ENCODE measurements around the gene IL22RA2. TPM values are rescaled to one million over a fixed set of nuclear protein-coding genes. Genes with fewer than 3 reads are reported as not detected.
A peak's percentile ranks its signal among the peaks of the same experiment; 100 is the strongest.

Gene IL22RA2
- total and polyA plus RNA-seq, 7 experiments from 2014 or later = not detected

GRCh38 chr6:137157601-137158000 is 15.8 kb downstream of the IL22RA2 start:
- Mint-ChIP-seq H3K9me3 (peaks cover 0 to 29% (median 0%) of the 10 kb centered on the region in 11 donors), H3K27me3 (peaks cover 9 to 45% (median 11%) of the 10 kb centered on the region in 5 donors), H3K36me3 (peaks cover 0 to 49% (median 0%) of the 10 kb centered on the region in 5 donors), H3K27ac (no peak overlapping the region), H3K4me3 (no peak overlapping the region), H3K4me1 (peaks cover 12 to 49% (median 15%) of the 10 kb centered on the region in 7 donors)
- Histone ChIP-seq H3K27me3 (ENCODE audit: control insufficient read depth in 2 of 2, insufficient read depth in 2 of 2, low read length in 2 of 2) (peaks cover 0 to 3% of the 10 kb centered on the region in 2 donors), H3K4me1 (ENCODE audit: control insufficient read depth in 2 of 2, insufficient read depth in 2 of 2, low read length in 2 of 2) (peaks cover 8 to 13% of the 10 kb centered on the region in 2 donors), H3K4me3 (ENCODE audit: low read length) (no peak overlapping the region), H3K36me3 (ENCODE audit: control insufficient read depth in 2 of 3, insufficient read depth in 3 of 3, low read length in 3 of 3) (no peaks in the 10 kb centered on the region), H3K27ac (ENCODE audit: low read depth, low read length) (no peak overlapping the region), H3K9me3 (ENCODE audit: control insufficient read depth in 2 of 3, low read length in 3 of 3) (no peaks in the 10 kb centered on the region)
- DNase-seq = no peak
- POLR2A ChIA-PET = no interaction called here
- intact Hi-C loops (cut with micrococcal nuclease) = loop anchor here in 1 of 2 donors (5.0 kb wide), 1 partner anchor 60 kb away; the partner anchor contains the start of gene IFNGR1
- no peak for ATAC-seq
- CTCF ChIA-PET = no interaction called here

GRCh38 chr6:137156650-137157049 is 16.8 kb downstream of the IL22RA2 start:
- H3K27ac ChIP-seq (ENCODE audit: low read depth, low read length) = no peak overlapping the region
- peaks cover 0 to 3% of the 10 kb centered on the region in 2 donors for H3K27me3 ChIP-seq (ENCODE audit: control insufficient read depth in 2 of 2, insufficient read depth in 2 of 2, low read length in 2 of 2)
- intact Hi-C loops (cut with micrococcal nuclease) = loop anchor here (1.0 to 5.0 kb wide), 3 partner anchors 9 to 158 kb away; partner anchors contain the start of gene IFNGR1 (in 1 of the 2)

GRCh38 chr6:137155830-137156229 is 17.6 kb downstream of the IL22RA2 start:
- intact Hi-C loops (cut with micrococcal nuclease) = loop anchor here (1.0 to 5.0 kb wide), 5 partner anchors 9 to 158 kb away; partner anchors contain the start of gene IFNGR1 (in 1 of the 2)
- ChIA-PET CTCF (no interaction called here), POLR2A (no interaction called here)
- H3K36me3 ChIP-seq (ENCODE audit: control insufficient read depth in 2 of 3, insufficient read depth in 3 of 3, low read length in 3 of 3) = no peaks in the 10 kb centered on the region
- H3K27ac Mint-ChIP-seq = peak overlapping the region in 3 of 9 donors; percentile 63 to 88 (median 63)
- H3K36me3 Mint-ChIP-seq = peaks cover 0 to 57% (median 0%) of the 10 kb centered on the region in 5 donors
- H3K27me3 Mint-ChIP-seq = peaks cover 4 to 30% (median 9%) of the 10 kb centered on the region in 5 donors
- peaks cover 0 to 36% (median 0%) of the 10 kb centered on the region in 11 donors for H3K9me3 Mint-ChIP-seq
- DNase-seq = peak in 8 of 9 donors; percentile 11 to 53 (median 26)
- peaks cover 12 to 37% (median 15%) of the 10 kb centered on the region in 7 donors for H3K4me1 Mint-ChIP-seq
- H3K9me3 ChIP-seq (ENCODE audit: control insufficient read depth in 2 of 3, low read length in 3 of 3) = no peaks in the 10 kb centered on the region
- H3K4me3 ChIP-seq (ENCODE audit: low read length) = no peak overlapping the region
- ATAC-seq = peak; percentile 90
- H3K27ac ChIP-seq (ENCODE audit: low read depth, low read length) = no peak overlapping the region
- H3K4me1 ChIP-seq (ENCODE audit: control insufficient read depth in 2 of 2, insufficient read depth in 2 of 2, low read length in 2 of 2) = peaks cover 8 to 13% of the 10 kb centered on the region in 2 donors
- H3K4me3 Mint-ChIP-seq = peak overlapping the region in 8 of 10 donors; percentile 4 to 71 (median 31)
- no peaks in the 10 kb centered on the region for H3K27me3 ChIP-seq (ENCODE audit: control insufficient read depth in 2 of 2, insufficient read depth in 2 of 2, low read length in 2 of 2)

More at GRCh38 chr6:137156650-137157049, 16.8 kb downstream of the IL22RA2 start:
- ChIA-PET POLR2A (no interaction called here), CTCF (no interaction called here)
- Histone ChIP-seq H3K9me3 (ENCODE audit: control insufficient read depth in 2 of 3, low read length in 3 of 3) (no peaks in the 10 kb centered on the region), H3K36me3 (ENCODE audit: control insufficient read depth in 2 of 3, insufficient read depth in 3 of 3, low read length in 3 of 3) (no peaks in the 10 kb centered on the region), H3K4me3 (ENCODE audit: low read length) (no peak overlapping the region), H3K4me1 (ENCODE audit: control insufficient read depth in 2 of 2, insufficient read depth in 2 of 2, low read length in 2 of 2) (peaks cover 8 to 13% of the 10 kb centered on the region in 2 donors)
- peaks cover 12 to 45% (median 15%) of the 10 kb centered on the region in 7 donors for H3K4me1 Mint-ChIP-seq
- H3K9me3 Mint-ChIP-seq = peaks cover 0 to 31% (median 0%) of the 10 kb centered on the region in 11 donors
- peak overlapping the region in 1 of 10 donors; percentile 58 for H3K4me3 Mint-ChIP-seq
- peak overlapping the region in 1 of 9 donors; percentile 50 for H3K27ac Mint-ChIP-seq
- H3K27me3 Mint-ChIP-seq = peaks cover 7 to 39% (median 10%) of the 10 kb centered on the region in 5 donors
- ATAC-seq = no peak
- no peak for DNase-seq
- H3K36me3 Mint-ChIP-seq = peaks cover 0 to 53% (median 0%) of the 10 kb centered on the region in 5 donors

- POLR2A ChIA-PET = no interaction called here
- Mint-ChIP-seq H3K4me1 (peaks cover 0 to 11% (median 0%) of the 10 kb centered on the region in 7 donors), H3K9me3 (peaks cover 0 to 23% (median 0%) of the 10 kb centered on the region in 11 donors), H3K27ac (no peak overlapping the region), H3K27me3 (peaks cover 0 to 5% (median 2%) of the 10 kb centered on the region in 5 donors), H3K36me3 (peaks cover 0 to 37% (median 0%) of the 10 kb centered on the region in 5 donors), H3K4me3 (no peak overlapping the region)
- no peak overlapping the region for H3K27ac ChIP-seq (ENCODE audit: low read depth, low read length)
- DNase-seq = peak in 3 of 9 donors; percentile 5 to 17 (median 16)
- H3K27me3 ChIP-seq (ENCODE audit: control insufficient read depth in 2 of 2, insufficient read depth in 2 of 2, low read length in 2 of 2) = no peaks in the 10 kb centered on the region
- intact Hi-C loops (cut with micrococcal nuclease) = no loop called here
- H3K9me3 ChIP-seq (ENCODE audit: control insufficient read depth in 2 of 3, low read length in 3 of 3) = no peaks in the 10 kb centered on the region
- CTCF ChIA-PET = interaction anchor here (0.6 kb wide), 1 partner anchor 763 kb away, joined by 4 read pairs; no protein-coding TSS in a partner anchor
- no peak for ATAC-seq
- H3K36me3 ChIP-seq (ENCODE audit: control insufficient read depth in 2 of 3, insufficient read depth in 3 of 3, low read length in 3 of 3) = no peaks in the 10 kb centered on the region
- H3K4me3 ChIP-seq (ENCODE audit: low read length) = no peak overlapping the region
- H3K4me1 ChIP-seq (ENCODE audit: control insufficient read depth in 2 of 2, insufficient read depth in 2 of 2, low read length in 2 of 2) = no peaks in the 10 kb centered on the region
Measured at GRCh38 chr6:137150072-137150471, 23.4 kb downstream of the IL22RA2 start.

GRCh38 chr6:137149035-137149393 is 24.4 kb downstream of the IL22RA2 start:
- DNase-seq = no peak
- Mint-ChIP-seq H3K27ac (no peak overlapping the region), H3K27me3 (peaks cover 0 to 10% (median 5%) of the 10 kb centered on the region in 5 donors), H3K9me3 (peaks cover 0 to 21% (median 0%) of the 10 kb centered on the region in 11 donors), H3K36me3 (peaks cover 0 to 37% (median 0%) of the 10 kb centered on the region in 5 donors), H3K4me3 (no peak overlapping the region), H3K4me1 (peaks cover 0 to 6% (median 0%) of the 10 kb centered on the region in 7 donors)
- H3K36me3 ChIP-seq (ENCODE audit: control insufficient read depth in 2 of 3, insufficient read depth in 3 of 3, low read length in 3 of 3) = no peaks in the 10 kb centered on the region
- peak; percentile 29 for ATAC-seq
- CTCF ChIA-PET = no interaction called here
- no peak overlapping the region for H3K4me3 ChIP-seq (ENCODE audit: low read length)
- no peaks in the 10 kb centered on the region for H3K9me3 ChIP-seq (ENCODE audit: control insufficient read depth in 2 of 3, low read length in 3 of 3)
- H3K4me1 ChIP-seq (ENCODE audit: control insufficient read depth in 2 of 2, insufficient read depth in 2 of 2, low read length in 2 of 2) = no peaks in the 10 kb centered on the region
- H3K27ac ChIP-seq (ENCODE audit: low read depth, low read length) = no peak overlapping the region
- POLR2A ChIA-PET = no interaction called here
- intact Hi-C loops (cut with micrococcal nuclease) = no loop called here
- H3K27me3 ChIP-seq (ENCODE audit: control insufficient read depth in 2 of 2, insufficient read depth in 2 of 2, low read length in 2 of 2) = no peaks in the 10 kb centered on the region

GRCh38 chr6:137148306-137149034 is 25.0 kb downstream of the IL22RA2 start:
- Histone ChIP-seq H3K27ac (ENCODE audit: low read depth, low read length) (no peak overlapping the region), H3K9me3 (ENCODE audit: control insufficient read depth in 2 of 3, low read length in 3 of 3) (no peaks in the 10 kb centered on the region), H3K4me1 (ENCODE audit: control insufficient read depth in 2 of 2, insufficient read depth in 2 of 2, low read length in 2 of 2) (no peaks in the 10 kb centered on the region), H3K4me3 (ENCODE audit: low read length) (no peak overlapping the region), H3K36me3 (ENCODE audit: control insufficient read depth in 2 of 3, insufficient read depth in 3 of 3, low read length in 3 of 3) (no peaks in the 10 kb centered on the region), H3K27me3 (ENCODE audit: control insufficient read depth in 2 of 2, insufficient read depth in 2 of 2, low read length in 2 of 2) (no peaks in the 10 kb centered on the region)
- peaks cover 0 to 19% (median 0%) of the 10 kb centered on the region in 11 donors for H3K9me3 Mint-ChIP-seq
- H3K4me1 Mint-ChIP-seq = peaks cover 0 to 5% (median 0%) of the 10 kb centered on the region in 7 donors
- intact Hi-C loops (cut with micrococcal nuclease) = no loop called here
- peaks cover 0 to 10% (median 5%) of the 10 kb centered on the region in 5 donors for H3K27me3 Mint-ChIP-seq
- H3K27ac Mint-ChIP-seq = no peak overlapping the region
- H3K4me3 Mint-ChIP-seq = no peak overlapping the region
- DNase-seq (no peak), ATAC-seq (peak; percentile 74)
- peaks cover 0 to 34% (median 0%) of the 10 kb centered on the region in 5 donors for H3K36me3 Mint-ChIP-seq
- POLR2A ChIA-PET = no interaction called here
- CTCF ChIA-PET = no interaction called here
